ENCODE data around the gene ELF4.

DNA sequence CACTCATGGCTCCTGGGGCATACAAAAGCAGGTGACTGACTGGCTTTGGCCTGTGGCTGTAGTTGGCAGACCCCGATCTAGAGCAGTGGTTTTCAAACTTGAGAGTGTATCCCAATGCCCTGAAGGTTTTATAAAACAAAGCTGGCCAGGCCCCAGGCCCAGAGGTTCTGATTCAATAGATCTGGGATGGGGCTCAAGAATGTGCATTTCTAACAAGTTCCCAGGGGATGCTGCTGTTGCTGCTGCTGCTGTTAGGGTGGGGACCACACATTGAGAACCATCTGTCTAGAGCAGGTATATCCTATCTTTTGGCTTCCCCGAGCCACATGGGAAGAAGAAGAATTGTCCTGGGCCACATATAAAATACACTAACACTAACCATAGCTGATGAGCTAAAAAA lies 48.0 kb upstream of the ELF4 start:
- TF ChIP-seq, protein P1, sequence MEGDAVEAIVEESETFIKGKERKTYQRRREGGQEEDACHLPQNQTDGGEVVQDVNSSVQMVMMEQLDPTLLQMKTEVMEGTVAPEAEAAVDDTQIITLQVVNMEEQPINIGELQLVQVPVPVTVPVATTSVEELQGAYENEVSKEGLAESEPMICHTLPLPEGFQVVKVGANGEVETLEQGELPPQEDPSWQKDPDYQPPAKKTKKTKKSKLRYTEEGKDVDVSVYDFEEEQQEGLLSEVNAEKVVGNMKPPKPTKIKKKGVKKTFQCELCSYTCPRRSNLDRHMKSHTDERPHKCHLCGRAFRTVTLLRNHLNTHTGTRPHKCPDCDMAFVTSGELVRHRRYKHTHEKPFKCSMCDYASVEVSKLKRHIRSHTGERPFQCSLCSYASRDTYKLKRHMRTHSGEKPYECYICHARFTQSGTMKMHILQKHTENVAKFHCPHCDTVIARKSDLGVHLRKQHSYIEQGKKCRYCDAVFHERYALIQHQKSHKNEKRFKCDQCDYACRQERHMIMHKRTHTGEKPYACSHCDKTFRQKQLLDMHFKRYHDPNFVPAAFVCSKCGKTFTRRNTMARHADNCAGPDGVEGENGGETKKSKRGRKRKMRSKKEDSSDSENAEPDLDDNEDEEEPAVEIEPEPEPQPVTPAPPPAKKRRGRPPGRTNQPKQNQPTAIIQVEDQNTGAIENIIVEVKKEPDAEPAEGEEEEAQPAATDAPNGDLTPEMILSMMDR (IDR thresholded peaks at IDR 0.05) = no peak
- no peak for TF ChIP-seq GABPB1 (CRISPR knock-in tag; IDR thresholded peaks at IDR 0.05)
- TF ChIP-seq, protein P2, sequence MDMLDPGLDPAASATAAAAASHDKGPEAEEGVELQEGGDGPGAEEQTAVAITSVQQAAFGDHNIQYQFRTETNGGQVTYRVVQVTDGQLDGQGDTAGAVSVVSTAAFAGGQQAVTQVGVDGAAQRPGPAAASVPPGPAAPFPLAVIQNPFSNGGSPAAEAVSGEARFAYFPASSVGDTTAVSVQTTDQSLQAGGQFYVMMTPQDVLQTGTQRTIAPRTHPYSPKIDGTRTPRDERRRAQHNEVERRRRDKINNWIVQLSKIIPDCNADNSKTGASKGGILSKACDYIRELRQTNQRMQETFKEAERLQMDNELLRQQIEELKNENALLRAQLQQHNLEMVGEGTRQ (CRISPR knock-in tag; IDR thresholded peaks at IDR 0.05) = no peak
- TF ChIP-seq ZNF232 (CRISPR knock-in tag; IDR thresholded peaks at IDR 0.05) = no peak
- TF ChIP-seq, protein P3, sequence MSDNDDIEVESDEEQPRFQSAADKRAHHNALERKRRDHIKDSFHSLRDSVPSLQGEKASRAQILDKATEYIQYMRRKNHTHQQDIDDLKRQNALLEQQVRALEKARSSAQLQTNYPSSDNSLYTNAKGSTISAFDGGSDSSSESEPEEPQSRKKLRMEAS (CRISPR knock-in tag; IDR thresholded peaks at IDR 0.05) = no peak
- TF ChIP-seq MXD4 (CRISPR knock-in tag; IDR thresholded peaks at IDR 0.05; ENCODE audit: borderline replicate concordance) = no peak
- TF ChIP-seq ZNF263 (CRISPR knock-in tag; IDR thresholded peaks at IDR 0.05; ENCODE audit: low read depth) = no peak

Data from WTC11 (cell line).